Activated T-cell treated with anti-CD3 and anti-CD28 coated beads for 1 hour (primary cell): ENCODE measurements around the gene EYA3.
A peak's percentile ranks its signal among the peaks of the same experiment; 100 is the strongest.
"Not testable (repeated sequence)": the region's sequence is repeated elsewhere in the genome, so short reads cannot be mapped to it uniquely, and the experiment has no call there.

Experiments used
- DNase-seq: peaks from one replicate; pipeline ENCODE4 v3.0.0-alpha.2; 2020; ENCODE audit warnings: low read depth

The EYA3 gene

DNA sequence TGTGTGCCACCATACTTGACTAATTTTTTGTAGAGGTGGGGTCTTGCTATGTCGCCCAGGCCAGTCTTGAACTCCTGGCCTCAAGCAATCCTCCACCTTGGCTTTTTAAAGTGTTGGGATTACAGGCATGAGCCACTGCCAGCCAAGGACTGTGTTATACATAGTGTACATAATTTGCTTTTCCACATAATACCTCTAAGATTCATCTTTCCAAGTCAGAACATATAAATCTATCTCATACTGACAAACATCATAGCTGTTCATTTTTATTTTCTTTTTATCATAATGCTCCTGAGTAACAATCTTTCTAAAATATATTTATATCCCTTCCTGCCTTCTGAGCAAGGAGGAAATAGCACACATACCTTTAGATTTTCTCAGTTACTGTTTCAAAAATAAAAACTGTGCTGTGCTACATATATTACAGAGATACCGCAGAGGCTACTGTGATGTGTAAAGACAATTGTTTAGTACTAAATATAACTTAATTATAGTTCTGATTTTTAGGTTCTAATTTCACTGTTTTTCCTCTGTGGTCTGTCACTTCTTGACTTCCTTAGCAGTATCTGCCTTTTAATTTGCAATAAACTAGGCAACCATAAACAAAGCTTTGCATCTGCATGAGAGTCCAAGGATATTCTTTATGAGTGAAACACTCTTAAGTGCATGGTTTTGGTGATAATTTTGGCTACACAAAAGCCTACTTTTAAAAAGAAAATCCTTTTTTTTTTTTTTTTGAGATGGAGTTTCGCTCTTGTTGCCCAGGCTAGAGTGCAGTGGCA lies 59.3 kb downstream of the EYA3 start:
- DNase-seq: no peak

DNA sequence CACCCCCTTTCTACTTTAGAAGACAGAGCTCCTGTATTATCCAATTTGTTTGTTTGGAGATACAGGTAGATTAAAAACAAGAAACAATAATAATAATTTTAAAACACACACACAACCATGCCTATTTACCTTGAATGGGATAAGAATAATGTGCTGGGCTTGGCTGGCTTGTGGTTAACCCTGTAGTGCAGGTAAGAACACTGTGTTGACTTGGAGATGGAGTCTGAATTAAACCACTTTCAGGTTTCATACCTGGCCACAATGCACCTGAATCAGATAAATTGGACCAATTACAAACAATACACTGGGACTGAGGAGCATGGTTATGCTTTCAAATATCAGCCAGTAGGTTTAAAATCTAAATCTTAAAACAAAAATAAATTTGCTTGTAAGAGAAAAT lies 60.8 kb downstream of the EYA3 start:
- DNase-seq: no peak

DNA sequence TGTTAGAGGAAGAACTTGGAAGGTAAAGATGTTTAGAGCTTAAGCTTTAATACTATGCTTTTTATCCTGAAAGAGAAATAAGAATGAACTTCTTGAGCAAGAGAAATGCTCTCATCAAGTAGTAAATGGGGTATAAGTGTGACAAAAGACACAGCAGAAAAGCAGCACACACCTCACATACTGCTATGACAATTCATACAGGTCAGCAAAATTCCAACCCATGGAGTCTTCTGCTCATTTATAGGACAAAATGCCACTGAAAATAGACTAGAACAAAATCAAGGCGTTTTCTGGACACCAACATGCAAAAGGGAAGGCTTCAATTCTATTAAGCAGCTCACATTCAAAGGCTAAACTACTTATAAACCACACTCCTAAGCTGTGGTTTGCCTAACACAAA lies 61.2 kb downstream of the EYA3 start:
- no peak for DNase-seq

DNA sequence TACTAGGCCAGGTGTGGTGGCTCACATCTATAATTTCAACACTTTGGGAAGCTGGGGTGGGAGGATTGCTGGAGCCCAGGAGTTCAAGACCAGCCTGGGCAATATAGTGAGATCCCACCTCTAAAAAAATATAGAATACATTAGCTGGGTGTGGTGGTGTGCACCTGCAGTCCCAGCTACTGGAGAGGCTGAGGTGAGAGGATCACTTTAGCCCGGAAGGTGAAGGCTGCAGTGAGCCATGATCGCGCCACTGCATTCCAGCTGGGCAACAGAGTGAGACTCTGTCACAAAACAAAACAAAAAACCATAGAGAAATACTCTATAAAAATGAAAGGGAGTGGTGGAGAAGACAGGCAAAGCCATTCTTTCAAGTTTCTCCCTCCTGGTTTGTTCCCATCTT lies 62.1 kb downstream of the EYA3 start:
- DNase-seq: no peak

DNA sequence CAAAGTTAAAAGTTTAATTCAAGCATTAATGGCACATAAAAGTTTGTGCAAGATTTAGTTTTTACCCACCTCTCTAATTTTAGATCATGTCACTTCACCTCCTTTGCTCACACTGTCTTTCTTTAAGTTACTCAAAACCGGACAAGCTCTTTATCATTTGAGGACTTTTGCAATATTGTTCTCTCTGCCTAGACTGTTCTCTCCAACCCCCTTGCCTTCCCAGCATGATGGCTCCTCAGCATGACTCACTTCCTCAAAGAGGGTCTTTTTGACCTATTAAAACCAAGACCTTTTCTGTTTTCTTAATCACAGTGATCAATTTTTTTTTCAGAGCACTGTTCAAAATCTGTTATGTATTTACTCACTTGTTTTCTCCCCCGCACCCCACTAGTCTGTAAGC lies 67.3 kb downstream of the EYA3 start:
- no peak for DNase-seq

DNA sequence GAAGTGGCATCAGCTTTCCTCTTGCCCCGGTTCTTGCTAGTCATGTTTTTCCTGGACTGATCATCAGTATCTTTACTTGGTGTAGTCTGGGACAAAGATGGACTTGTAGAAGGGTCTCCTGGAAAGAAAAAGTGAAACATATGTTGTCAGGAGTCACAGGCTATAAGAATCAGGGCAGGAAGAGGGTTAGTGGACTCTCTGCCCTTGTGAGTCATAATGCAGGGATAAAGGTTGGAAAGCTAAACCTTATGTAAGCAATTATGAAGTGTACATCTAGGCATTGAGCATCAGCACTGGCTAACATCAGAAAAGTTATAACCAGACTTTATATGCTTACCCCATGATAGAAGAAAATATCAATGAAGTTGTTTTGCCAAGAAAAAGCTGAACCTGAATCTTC lies 77.4 kb downstream of the EYA3 start:
- no peak for DNase-seq

DNA sequence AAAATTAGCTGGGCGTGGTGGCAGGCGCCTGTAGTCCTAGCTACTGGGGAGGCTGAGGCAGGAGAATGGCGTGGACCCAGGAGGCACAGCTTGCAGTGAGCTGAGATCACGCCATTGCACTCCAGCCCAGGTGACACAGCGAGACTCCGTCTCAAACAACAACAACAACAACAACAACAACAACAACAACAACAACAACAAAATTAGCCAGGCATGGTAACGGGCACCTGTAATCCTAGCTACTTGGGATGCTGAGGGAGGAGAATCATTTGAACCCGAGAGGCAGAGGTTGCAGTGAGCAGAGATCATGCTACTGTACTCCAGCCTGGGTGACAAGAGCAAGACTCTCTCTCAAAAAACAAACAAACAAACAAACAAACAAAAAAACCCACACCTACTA lies 85.3 kb downstream of the EYA3 start:
- DNase-seq: not testable (repeated sequence)

DNA sequence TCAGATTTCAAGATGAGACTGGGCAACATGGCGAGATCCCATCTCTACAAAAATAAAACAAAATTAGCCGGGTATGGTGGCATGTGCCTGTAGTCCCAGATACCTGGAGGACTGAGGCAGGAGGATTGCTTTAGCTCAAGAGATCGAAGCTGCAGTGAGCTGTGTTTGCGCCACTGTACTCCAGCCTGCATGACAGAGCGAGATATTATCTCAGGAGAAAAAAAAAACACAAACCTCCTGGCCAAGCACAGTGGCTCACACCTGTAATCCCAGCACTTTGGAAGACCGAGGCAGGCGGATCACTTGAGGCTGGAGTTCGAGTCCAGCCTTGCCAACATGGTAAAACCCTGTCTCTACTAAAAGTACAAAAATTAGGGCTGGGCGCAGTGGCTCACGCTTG lies 85.8 kb downstream of the EYA3 start:
- DNase-seq: no peak

DNA sequence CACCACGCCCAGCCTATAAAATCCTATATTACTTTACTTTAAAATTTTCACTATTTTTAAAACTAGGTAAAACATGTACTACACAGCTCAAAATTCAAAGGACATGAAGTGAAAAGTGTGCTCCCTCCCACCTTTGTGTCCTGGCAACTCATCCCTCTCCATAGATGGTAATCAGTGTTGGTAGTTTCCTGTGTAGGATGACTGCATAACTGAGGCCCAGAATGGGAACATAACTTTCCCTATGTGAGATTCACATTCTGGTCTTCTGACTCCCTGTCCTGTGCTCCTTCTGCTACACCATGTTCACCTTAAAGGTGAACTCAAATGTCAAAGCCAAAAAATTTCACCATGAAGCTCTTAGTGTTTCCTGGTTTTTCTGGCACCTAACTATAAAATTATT lies 89.4 kb downstream of the EYA3 start:
- DNase-seq: no peak

DNA sequence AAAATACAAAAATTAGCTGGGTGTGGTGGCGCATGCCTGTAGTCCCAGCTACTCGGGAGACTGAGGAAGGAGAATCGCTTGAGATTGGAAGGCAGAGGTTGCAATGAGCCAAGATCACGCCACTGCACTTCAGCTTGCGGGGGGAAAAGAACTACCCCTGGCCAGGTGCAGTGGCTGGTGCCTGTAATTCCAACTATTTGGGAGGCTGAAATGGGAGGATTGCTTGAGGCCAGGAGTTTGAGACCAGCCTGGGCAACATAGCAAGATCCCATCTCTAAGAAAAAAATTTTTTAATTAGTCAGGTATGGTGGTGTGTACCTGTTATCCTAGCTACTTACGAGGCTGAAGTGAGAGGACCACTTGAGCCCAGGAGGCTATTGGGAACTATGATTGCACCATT lies 93.9 kb downstream of the EYA3 start:
- DNase-seq: not testable (repeated sequence)

DNA sequence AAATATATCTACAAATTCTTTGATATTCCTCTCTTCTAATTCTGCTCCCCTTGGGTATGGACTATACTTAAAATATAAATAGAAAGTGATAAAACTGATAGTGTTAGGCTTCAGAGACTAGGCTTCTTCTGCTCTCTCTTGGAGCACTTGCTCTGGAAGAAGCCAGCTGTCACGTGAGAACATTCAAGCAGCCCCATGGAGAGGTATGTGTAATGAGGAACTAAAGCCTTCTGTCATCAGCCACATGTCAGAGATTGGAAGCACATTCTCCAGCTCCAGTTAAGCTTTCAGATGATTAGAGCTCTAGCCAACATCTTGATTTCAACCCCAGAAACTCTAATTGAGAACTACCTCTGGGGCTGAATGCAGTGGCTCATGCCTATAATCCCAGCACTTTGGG lies 94.3 kb downstream of the EYA3 start:
- DNase-seq: no peak

DNA sequence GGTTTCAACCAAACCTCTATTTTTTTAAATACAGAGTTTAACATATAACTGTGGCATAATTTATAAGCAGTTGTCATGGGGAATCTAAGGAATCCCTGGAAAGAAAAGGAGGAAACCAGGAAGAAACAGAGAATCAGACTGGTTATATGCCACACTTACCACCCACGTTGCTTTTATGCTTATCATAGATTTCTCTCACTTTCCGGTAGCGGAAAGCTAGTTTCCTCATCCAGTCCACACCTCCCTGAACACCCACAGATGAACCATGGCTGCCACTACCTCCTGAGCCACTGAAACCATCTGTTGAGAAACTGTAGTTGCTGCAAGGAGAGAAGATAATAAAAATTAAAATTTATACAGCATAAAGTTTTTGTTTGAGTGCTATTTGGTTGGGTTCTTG lies 95.2 kb downstream of the EYA3 start:
- no peak for DNase-seq

DNA sequence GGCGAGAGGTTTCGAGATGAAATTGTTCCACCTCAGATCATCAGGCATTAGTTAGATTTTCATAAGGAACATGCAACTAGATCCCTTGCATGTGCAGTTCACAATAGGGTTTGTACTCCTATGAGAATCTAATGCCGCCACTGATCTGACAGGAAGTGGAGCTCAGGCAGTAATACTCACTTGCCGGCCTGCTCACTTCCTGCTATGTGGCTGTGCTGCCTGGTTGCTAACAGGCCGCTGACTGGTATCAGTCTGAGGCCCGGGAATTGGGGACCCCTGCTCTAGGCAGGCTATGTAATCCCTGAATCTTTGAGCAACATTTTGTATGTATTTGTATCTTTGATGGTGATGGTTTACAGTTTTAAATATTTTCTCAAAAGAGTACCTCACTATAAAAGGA lies 96.1 kb downstream of the EYA3 start:
- DNase-seq: peak; percentile 45

DNA sequence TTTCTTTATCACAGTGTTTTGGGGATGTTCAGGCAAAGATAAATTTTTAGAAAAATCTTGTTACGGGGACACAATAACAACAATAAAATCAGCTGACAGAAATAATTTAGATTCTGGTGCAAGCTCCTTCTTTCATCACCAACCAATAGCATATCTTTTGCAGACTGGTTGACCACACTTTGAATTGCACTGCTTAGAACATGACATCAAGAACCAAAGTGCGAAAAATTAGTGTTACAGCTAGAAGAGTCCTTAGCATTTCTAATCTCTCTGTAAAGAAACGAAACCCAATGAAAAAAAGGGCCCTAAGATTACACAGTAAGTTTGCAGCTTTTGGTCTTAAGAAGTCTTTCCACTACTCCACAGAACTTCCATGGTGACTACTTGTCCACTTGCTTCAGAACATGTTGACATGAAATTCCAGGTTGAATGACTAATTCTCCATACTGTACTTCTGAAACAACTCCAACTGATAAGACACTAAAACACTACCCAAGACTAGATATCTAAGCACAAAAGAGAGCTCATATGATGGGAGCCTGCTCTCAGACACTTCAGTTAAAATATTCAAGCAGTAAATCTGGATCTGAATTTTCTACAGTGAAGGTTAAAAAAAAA lies 97.4 kb downstream of the EYA3 start:
- no peak for DNase-seq

DNA sequence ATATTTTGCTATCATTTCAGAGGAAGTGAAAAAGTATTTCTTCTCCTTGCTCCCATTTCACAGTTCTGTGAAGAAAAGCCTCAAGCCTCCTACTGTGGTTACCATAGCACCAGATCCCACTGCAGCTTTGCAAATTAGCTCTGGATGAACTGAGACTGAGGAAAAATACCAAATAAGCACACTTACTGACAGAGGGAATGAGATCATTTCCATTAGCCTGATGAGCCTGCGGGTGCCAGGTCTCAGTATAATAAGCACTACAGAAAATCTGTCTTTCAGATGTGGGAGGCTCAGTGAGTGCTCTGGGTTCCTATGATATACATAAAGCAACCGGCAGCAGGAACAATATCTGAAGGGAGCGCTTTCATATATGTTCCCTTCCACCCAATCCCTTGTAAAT lies 107.3 kb downstream of the EYA3 start:
- no peak for DNase-seq

DNA sequence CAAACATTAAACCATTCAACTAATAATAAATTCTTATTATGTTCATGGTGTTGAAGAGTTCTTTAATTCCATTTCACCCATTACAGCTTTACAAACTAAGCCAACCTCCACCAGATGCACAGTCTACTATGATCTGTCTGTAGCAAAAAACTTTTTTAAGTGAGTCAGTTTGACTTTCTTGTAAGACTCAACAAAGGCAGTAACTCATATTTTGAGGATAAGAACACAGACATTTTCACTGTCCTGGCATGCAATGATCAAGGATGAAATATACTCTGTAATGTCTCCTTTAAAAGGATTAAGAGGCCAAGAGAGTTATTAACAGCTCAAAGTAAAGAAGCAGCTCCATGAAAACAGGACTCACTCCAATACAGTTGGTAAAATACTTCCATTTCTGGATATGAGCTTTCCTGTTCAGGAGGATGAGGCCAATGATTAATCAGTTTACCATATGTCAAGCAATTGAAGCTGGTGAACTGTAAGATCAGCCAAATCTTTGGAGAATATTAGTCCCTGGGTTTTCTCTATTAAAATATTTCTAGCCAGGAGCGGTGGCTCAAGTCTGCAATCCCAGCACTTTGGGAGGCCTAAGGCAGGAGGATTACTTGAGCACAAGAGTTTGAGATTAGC lies 108.1 kb downstream of the EYA3 start:
- no peak for DNase-seq

DNA sequence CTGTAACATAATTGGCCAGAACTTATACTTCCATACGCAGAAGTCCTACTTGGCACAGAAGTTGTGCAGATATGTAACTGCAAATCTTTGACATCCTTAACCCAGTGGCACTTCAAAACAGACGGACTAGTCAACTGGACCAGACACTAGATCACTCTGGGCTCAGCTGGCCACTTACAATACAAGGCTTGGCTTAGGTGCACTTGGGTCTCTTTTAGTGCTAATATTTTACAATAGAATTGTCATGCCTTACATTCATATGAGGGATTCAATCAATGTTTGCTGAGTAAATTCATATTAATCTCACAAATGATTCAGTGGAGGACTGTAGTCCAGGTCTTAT lies 108.6 kb downstream of the EYA3 start:
- DNase-seq: no peak

DNA sequence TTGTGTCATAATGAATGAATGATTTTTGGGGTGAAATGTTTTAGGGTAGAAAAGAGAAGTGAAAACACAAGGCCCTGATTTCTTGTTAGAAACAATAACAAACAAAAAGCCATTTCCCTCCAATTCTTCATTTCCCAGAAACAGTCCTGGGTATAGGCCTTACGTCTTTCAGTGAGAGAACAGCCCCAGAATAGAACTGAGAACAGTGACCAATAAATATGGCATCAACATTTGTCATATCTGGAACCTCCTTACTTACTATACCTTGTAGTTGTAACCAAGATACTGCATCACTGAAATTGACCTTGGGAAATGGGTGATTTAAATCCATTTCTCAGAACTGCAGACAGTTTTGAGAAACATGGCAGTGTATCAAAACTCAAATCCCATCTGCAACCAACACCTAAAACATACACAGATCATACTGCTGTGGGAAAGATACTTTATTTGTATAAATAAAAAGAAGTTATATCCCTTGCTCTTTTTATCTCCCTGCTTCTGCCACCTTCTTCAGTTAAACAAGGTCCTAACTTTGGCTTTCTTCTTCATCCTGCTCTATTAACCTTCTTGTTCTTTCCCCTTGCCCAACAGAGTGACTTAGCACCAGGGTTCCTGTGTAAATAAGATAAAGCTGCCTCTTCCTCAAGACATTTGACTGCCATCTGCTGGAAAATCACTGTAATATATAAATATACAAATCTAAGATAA lies 109.1 kb downstream of the EYA3 start:
- DNase-seq: no peak

DNA sequence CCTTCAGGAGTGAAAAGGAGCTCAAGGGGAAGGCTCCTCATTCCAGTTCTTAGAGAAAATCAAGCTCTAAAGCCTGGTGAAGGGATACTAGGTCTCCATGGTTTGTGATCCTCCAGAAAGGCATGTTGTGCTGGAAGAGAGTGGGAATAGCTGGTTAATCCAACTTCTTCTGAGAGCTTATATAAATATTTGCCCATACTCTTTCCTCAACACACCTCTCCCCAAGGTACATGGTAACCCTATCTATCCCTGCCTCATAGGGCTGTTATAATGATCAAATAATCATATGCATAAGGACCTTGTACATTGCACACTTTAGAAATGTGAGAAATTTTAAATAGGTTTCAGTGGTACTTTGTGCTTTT lies 114.0 kb downstream of the EYA3 start:
- DNase-seq: no peak

DNA sequence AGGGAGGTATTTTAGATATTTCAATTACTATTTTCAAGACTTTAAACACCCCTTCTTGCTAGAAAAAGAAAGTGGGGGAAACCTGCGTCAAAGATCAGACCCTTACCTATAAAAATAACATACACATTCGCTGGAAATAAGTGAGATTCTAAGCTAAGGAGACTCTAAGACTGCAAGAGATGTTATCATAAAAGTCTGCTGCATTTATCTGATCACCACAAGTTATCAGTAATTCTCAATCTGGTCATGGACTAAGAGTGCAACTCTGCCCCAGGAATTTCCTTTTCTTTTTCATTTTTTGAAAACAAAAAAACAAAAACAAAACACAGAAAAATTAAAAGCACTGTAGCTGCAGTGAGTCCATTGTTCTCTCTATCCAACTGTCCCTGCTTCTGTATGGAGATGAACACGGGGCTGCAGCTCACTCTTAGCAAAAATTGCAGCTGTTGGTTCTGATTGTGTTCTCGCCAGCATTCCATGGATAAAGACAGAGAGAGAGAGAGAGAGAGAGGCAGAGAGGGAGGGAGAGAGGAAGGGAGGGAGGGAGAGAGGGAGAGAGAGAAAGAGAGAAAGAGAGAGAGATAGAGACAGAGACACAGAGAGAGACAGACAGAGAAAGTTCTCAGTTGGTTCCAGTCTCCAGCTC lies 114.5 kb downstream of the EYA3 start:
- DNase-seq: no peak

DNA sequence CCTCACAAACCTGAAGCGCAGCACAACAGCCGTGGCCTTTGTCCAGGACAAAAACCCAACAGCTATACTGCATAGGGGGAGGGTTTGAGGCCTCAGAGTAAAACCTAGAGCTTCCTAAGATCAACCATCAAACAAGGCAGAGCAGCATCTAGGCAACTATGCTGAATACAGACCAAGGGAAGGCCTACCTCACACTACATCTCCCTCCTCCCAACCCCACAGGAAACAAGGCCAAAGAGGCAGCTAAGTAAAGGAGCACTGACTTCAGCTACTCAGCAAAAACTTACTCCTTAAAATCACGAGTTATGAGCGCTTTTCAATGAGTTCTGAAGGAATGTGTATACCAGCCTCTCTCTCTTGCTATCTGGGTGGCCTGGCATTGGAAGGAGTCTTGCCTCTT lies 116.3 kb downstream of the EYA3 start:
- DNase-seq: no peak

DNA sequence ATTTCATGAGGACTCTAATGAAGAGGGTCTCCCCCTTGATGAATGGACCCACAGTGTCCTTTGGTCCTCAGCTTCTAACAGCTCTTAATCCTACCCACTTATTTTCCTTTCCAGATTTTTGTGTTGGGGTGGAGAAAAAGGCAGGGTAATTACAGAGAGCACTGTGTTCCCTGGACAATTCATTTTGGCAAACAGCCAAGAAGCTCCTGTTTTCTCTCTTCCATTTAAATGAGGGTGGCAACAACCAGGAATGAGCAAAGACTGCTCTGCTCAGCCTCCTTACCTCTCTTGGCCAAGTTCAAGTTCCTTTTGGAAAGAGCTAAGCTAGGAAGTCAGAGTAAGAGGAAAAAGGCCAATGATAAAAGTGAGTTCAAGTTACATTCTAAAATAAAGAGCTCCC lies 116.7 kb downstream of the EYA3 start:
- no peak for DNase-seq

DNA sequence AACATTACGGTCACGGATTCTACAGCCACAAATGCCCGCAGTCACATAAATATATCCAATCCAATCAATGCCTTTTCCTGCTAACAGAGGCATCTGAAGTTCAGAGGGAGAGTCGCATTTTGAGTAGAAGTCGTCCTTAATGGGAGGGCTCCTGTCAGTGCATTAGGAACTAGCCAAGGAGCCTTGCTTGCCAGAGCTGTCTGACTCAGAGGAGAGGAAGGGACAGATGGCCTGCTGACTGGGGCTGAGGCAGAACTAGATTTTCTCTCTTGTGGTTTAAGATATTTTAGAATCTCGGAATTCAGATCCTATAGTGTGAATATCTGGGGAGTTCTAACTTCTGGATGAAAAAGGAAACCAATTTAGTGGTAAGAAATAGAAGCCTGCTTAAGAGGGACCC lies 118.0 kb downstream of the EYA3 start:
- DNase-seq: no peak
